Right atrium auricular region (tissue), 2 donors: Measurements from ENCODE around the gene EIPR1. TPM values are rescaled to one million over a fixed set of nuclear protein-coding genes. Genes with fewer than 3 reads are reported as not detected.

Source experiments
- DNase-seq: peaks from one replicate; pipeline ENCODE4 v3.0.0-alpha.2; 2019; ENCODE audit warnings: low spot score
- H3K27ac ChIP-seq, 2 donors: fragments of 200-600 bp; sonication (generic); 1 replicate in 1 of 2; 2 replicates in 1 of 2; pipeline ENCODE4 v1.5.1; 2016 to 2019
- H3K27me3 ChIP-seq, 2 donors: fragments of 200-600 bp; sonication (generic); one replicate each; pipeline versions ENCODE4 v1.5.1 to v1.6.0; 2017 to 2019
- H3K36me3 ChIP-seq: fragments of 200-600 bp; sonication (generic); one replicate; pipeline ENCODE4 v1.5.1; 2016
- H3K4me1 ChIP-seq, 2 donors: fragments of 200-600 bp; sonication (generic); one replicate each; pipeline versions ENCODE4 v1.5.1 to v1.6.0; 2017 to 2019
- H3K4me3 ChIP-seq, 2 donors: fragments of 200-600 bp; sonication (generic); 1 replicate in 1 of 2; 2 replicates in 1 of 2; pipeline ENCODE4 v1.5.1; 2017 to 2019; ENCODE audit warnings: mild to moderate bottlenecking in 1 of 2, moderate library complexity in 1 of 2
- H3K9me3 ChIP-seq, 2 donors: fragments of 200-600 bp; sonication (generic); one replicate each; pipeline ENCODE4 v1.5.1; 2019
- CTCF ChIP-seq, 2 donors: fragments of 200-600 bp; sonication (generic); IDR thresholded peaks; one replicate each; pipeline ENCODE4 v1.5.1; 2019; ENCODE audit warnings: antibody characterized with exemption in 2 of 2
- total RNA-seq, 2 donors: library from RNA; depleted of rRNA; stranded (reverse); fragments of >200 nt; gene quantifications; one replicate each; pipeline ENCODE4 v1.1.0, GENCODE V29; 2016

EIPR1 gene
- total RNA-seq, 2 donors from 2014 or later: 13.2 to 13.6 TPM

DNA sequence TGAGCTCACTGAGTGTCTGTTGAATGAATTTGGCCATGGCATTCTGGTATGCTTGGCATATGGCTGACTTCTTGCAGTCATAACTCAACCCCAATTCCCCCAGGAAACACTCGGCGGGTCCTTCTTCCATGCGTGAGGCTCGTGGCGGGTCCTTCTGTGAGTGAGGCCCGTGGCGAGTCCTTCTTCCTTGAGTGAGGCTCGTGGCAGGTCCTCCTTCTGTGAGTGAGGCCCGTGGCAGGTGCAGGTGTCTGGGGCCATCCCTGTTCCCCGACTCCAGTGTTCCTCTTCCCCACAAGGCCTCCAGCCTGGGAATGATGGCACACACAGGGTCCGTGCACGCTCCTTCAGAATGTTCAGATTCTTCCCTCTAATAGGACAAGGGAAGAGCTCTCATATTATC is 169.0 kb downstream of the EIPR1 start:
- no peaks in the 10 kb centered on the region for H3K9me3 ChIP-seq
- TF ChIP-seq CTCF (IDR thresholded peaks at IDR 0.05): no peak

DNA sequence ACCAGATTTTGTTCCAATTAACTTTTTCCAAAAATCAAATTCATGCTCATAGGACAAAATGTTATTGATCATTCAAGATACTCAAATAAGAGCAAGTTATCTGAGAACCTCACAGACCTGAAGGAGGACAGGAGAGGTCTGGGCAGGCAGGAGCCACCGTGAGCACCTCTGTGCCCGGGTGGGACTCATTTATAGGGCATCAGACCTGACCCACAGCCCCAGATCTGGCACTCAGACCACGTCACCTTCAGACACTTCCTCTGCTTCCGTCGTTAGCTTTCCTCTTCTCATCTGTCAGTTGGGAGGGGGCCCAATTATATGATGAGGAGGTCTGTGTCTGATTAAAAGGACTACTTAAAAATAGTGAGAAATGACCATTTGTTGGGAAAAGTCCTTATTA is 169.4 kb downstream of the EIPR1 start:
- H3K36me3 ChIP-seq: peaks cover 5% of the 10 kb centered on the region
- no peak for DNase-seq
- H3K27me3 ChIP-seq: no peaks in the 10 kb centered on the region
- H3K27ac ChIP-seq: no peak overlapping the region
- H3K9me3 ChIP-seq: no peaks in the 10 kb centered on the region
- TF ChIP-seq CTCF (IDR thresholded peaks at IDR 0.05): no peak
- no peak overlapping the region for H3K4me3 ChIP-seq
- H3K4me1 ChIP-seq: no peaks in the 10 kb centered on the region

More for the DNA sequence above, 169.0 kb downstream of the EIPR1 start:
- Histone ChIP-seq H3K4me3 (no peak overlapping the region), H3K27me3 (no peaks in the 10 kb centered on the region), H3K27ac (no peak overlapping the region), H3K36me3 (peaks cover 5% of the 10 kb centered on the region), H3K4me1 (no peaks in the 10 kb centered on the region)
- no peak for DNase-seq

GRCh38 chr2:3207091-3207491 is 170.5 kb downstream of the EIPR1 start:
- no peak for DNase-seq
- Histone ChIP-seq H3K4me3 (no peak overlapping the region), H3K9me3 (no peaks in the 10 kb centered on the region), H3K27me3 (no peaks in the 10 kb centered on the region), H3K4me1 (no peaks in the 10 kb centered on the region), H3K27ac (no peak overlapping the region), H3K36me3 (peaks cover 5% of the 10 kb centered on the region)
- TF ChIP-seq CTCF (IDR thresholded peaks at IDR 0.05): no peak

DNA sequence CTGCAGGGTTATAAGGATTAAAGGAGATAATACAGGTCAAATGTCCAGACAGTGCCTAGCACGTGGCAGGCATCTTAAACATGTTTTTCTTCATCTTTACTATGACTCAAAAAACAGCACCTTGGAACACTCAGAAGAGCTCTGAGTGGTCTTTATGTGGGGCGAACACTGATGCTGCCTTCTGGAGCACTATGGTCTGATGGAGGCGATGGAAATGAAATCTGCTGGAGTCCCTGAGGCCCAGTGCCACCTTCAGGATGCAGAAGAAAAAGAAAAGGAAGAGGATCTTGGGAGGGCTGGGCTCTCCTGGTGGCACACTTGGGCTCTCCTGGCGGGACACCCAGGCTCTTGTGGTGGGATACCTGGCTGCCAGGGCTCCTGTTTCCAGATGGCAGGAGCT is 171.8 kb downstream of the EIPR1 start:
- no peak overlapping the region for H3K4me3 ChIP-seq
- H3K27me3 ChIP-seq: no peaks in the 10 kb centered on the region
- H3K27ac ChIP-seq: no peak overlapping the region
- no peaks in the 10 kb centered on the region for H3K4me1 ChIP-seq
- no peak for DNase-seq
- H3K36me3 ChIP-seq: peaks cover 5% of the 10 kb centered on the region
- TF ChIP-seq CTCF (IDR thresholded peaks at IDR 0.05): no peak
- no peaks in the 10 kb centered on the region for H3K9me3 ChIP-seq

GRCh38 chr2:3204031-3204821 is 173.4 kb downstream of the EIPR1 start:
- no peaks in the 10 kb centered on the region for H3K27me3 ChIP-seq
- H3K36me3 ChIP-seq: peaks cover 3% of the 10 kb centered on the region
- TF ChIP-seq CTCF (IDR thresholded peaks at IDR 0.05): no peak
- no peak for DNase-seq
- H3K27ac ChIP-seq: no peak overlapping the region
- no peak overlapping the region for H3K4me3 ChIP-seq
- no peaks in the 10 kb centered on the region for H3K9me3 ChIP-seq
- no peaks in the 10 kb centered on the region for H3K4me1 ChIP-seq
